Astrocyte (in vitro differentiated cells and primary cell): ENCODE measurements around the gene EGFR. TPM values are rescaled to one million over a fixed set of nuclear protein-coding genes. Genes with fewer than 3 reads are reported as not detected.

Experiments used
- DNase-seq: peaks from one replicate; pipeline ENCODE4 v3.0.0-alpha.2; 2010; ENCODE audit warnings: low read depth
- FAIRE-seq: peaks from 2 replicates; lab custom pipeline; 2011; peaks lifted over from hg19 to GRCh38; lab: Jason Lieb, UNC
- H2AFZ ChIP-seq: 2 replicates; pipeline ENCODE4 v1.6.0; 2012; ENCODE audit warnings: low read depth, low read length, inconsistent platforms
- H3K27ac ChIP-seq: 2 replicates; pipeline ENCODE4 v1.5.1; 2011; ENCODE audit warnings: low read depth, low read length, inconsistent platforms
- H3K27me3 ChIP-seq: 2 replicates; pipeline ENCODE4 v1.6.0; 2011; ENCODE audit warnings: low read length, inconsistent platforms; ENCODE audit not compliant: insufficient read depth
- H3K36me3 ChIP-seq: 2 replicates; pipeline ENCODE4 v1.5.1; 2011; ENCODE audit warnings: low read length, inconsistent platforms; ENCODE audit not compliant: insufficient read depth
- H3K4me1 ChIP-seq: 2 replicates; pipeline ENCODE4 v1.5.1; 2011; ENCODE audit warnings: low read length, inconsistent platforms; ENCODE audit not compliant: insufficient read depth
- H3K4me2 ChIP-seq: 2 replicates; pipeline ENCODE4 v1.6.0; 2012; ENCODE audit warnings: low read length, inconsistent platforms
- H3K4me3 ChIP-seq: 2 replicates; pipeline ENCODE4 v1.5.1; 2011; ENCODE audit warnings: low read depth, mild to moderate bottlenecking, low read length, inconsistent platforms; ENCODE audit not compliant: insufficient read depth
- H3K79me2 ChIP-seq: 2 replicates; pipeline ENCODE4 v1.6.0; 2012; ENCODE audit warnings: mild to moderate bottlenecking, low read length, inconsistent platforms; ENCODE audit not compliant: insufficient read depth
- H3K9ac ChIP-seq: 2 replicates; pipeline ENCODE4 v1.6.0; 2012; ENCODE audit warnings: mild to moderate bottlenecking, low read length, inconsistent platforms
- H3K9me3 ChIP-seq: 2 replicates; pipeline ENCODE4 v1.5.1; 2012; ENCODE audit warnings: low read depth, mild to moderate bottlenecking, low read length, inconsistent platforms; ENCODE audit not compliant: insufficient read depth
- H4K20me1 ChIP-seq: 2 replicates; pipeline ENCODE4 v1.6.0; 2012; ENCODE audit warnings: low read length, inconsistent platforms; ENCODE audit not compliant: insufficient read depth
- H3K27ac Mint-ChIP-seq: one replicate; pipeline ENCODE4 v1.8.0; 2021; ENCODE audit warnings: mild to moderate bottlenecking, mixed read lengths; ENCODE audit not compliant: unreplicated experiment
- H3K27me3 Mint-ChIP-seq: one replicate; pipeline ENCODE4 v1.8.0; 2021; ENCODE audit warnings: low read depth, mixed read lengths; ENCODE audit not compliant: unreplicated experiment
- H3K36me3 Mint-ChIP-seq: one replicate; pipeline ENCODE4 v1.8.0; 2021; ENCODE audit warnings: low read depth, mixed read lengths; ENCODE audit not compliant: unreplicated experiment
- H3K4me1 Mint-ChIP-seq: one replicate; pipeline ENCODE4 v1.8.0; 2021; ENCODE audit warnings: low read depth, mixed read lengths; ENCODE audit not compliant: unreplicated experiment
- H3K4me3 Mint-ChIP-seq: one replicate; pipeline ENCODE4 v1.8.0; 2021; ENCODE audit warnings: mild to moderate bottlenecking, moderate library complexity, mixed read lengths; ENCODE audit not compliant: unreplicated experiment
- H3K9me3 Mint-ChIP-seq: one replicate; pipeline ENCODE4 v1.8.0; 2021; ENCODE audit warnings: mild to moderate bottlenecking, mixed read lengths; ENCODE audit not compliant: unreplicated experiment
- EZH2 ChIP-seq: IDR thresholded peaks from 2 replicates; pipeline ENCODE4 v1.6.1; 2012; ENCODE audit warnings: mild to moderate bottlenecking, low read length, inconsistent platforms; ENCODE audit not compliant: insufficient read depth
- total RNA-seq: library from RNA; stranded (reverse); gene quantifications from 2 replicates; pipeline ENCODE4 v1.2.1, GENCODE V29; 2021
- TF ChIP-seq, protein P1 (sequence below): IDR thresholded peaks from 2 replicates; pipeline ENCODE4 v1.5.1; 2011; ENCODE audit warnings: low read depth, mild to moderate bottlenecking, inconsistent platforms, low read length, moderate library complexity; ENCODE audit not compliant: insufficient read depth

Gene EGFR
- total RNA-seq, 1 donor from 2014 or later = 27.3 TPM

DNA sequence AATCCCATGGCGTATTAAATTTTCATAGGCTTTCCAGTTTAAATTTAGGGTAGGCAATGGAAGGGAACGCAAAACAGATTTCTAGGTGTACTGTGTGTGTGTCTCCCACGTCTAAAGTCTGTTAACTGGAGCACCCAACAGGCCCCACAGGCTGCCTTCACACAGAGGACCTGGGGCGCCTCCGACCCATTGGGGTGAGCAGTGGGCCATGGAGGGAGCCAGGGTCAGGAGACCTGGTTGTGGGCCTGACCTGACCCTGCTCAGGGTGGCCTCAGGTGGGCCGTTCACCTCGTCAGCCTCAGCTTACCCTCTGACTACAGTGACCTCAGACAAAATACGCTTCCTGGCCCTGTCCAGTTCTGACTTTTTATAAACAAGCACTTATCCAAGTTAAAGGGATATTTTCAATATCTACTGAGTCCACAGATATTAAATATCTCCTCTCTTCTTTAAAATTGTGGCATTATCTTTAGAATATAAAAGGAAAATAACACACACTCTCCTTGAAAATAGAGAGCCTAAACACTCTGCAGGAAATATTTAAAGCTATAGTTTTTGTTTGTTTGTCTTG is 159.6 kb downstream of the EGFR start:
- peaks cover 17% of the 10 kb centered on the region for H3K4me1 ChIP-seq
- no peak for TF ChIP-seq EZH2
- TF ChIP-seq, protein P1, sequence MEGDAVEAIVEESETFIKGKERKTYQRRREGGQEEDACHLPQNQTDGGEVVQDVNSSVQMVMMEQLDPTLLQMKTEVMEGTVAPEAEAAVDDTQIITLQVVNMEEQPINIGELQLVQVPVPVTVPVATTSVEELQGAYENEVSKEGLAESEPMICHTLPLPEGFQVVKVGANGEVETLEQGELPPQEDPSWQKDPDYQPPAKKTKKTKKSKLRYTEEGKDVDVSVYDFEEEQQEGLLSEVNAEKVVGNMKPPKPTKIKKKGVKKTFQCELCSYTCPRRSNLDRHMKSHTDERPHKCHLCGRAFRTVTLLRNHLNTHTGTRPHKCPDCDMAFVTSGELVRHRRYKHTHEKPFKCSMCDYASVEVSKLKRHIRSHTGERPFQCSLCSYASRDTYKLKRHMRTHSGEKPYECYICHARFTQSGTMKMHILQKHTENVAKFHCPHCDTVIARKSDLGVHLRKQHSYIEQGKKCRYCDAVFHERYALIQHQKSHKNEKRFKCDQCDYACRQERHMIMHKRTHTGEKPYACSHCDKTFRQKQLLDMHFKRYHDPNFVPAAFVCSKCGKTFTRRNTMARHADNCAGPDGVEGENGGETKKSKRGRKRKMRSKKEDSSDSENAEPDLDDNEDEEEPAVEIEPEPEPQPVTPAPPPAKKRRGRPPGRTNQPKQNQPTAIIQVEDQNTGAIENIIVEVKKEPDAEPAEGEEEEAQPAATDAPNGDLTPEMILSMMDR = no peak
- H3K4me2 ChIP-seq = peak overlapping the region; percentile 73
- H3K4me3 ChIP-seq = no peak overlapping the region
- FAIRE-seq (no peak), DNase-seq (no peak)
- H3K9me3 ChIP-seq = no peaks in the 10 kb centered on the region
- no peak overlapping the region for H3K4me3 Mint-ChIP-seq
- H3K36me3 Mint-ChIP-seq = peaks cover 15% of the 10 kb centered on the region
- H3K27ac ChIP-seq = peak overlapping the region; percentile 79
- H3K4me1 Mint-ChIP-seq = peaks cover 15% of the 10 kb centered on the region
- H2AFZ ChIP-seq = no peak overlapping the region
- H3K9me3 Mint-ChIP-seq = no peaks in the 10 kb centered on the region
- H3K79me2 ChIP-seq = no peaks in the 10 kb centered on the region
- H3K27me3 Mint-ChIP-seq = peaks cover 3% of the 10 kb centered on the region
- H4K20me1 ChIP-seq = peaks cover 16% of the 10 kb centered on the region
- H3K9ac ChIP-seq = peak overlapping the region; percentile 68
- H3K27me3 ChIP-seq = no peaks in the 10 kb centered on the region
- H3K27ac Mint-ChIP-seq = no peak overlapping the region
- peaks cover 45% of the 10 kb centered on the region for H3K36me3 ChIP-seq

DNA sequence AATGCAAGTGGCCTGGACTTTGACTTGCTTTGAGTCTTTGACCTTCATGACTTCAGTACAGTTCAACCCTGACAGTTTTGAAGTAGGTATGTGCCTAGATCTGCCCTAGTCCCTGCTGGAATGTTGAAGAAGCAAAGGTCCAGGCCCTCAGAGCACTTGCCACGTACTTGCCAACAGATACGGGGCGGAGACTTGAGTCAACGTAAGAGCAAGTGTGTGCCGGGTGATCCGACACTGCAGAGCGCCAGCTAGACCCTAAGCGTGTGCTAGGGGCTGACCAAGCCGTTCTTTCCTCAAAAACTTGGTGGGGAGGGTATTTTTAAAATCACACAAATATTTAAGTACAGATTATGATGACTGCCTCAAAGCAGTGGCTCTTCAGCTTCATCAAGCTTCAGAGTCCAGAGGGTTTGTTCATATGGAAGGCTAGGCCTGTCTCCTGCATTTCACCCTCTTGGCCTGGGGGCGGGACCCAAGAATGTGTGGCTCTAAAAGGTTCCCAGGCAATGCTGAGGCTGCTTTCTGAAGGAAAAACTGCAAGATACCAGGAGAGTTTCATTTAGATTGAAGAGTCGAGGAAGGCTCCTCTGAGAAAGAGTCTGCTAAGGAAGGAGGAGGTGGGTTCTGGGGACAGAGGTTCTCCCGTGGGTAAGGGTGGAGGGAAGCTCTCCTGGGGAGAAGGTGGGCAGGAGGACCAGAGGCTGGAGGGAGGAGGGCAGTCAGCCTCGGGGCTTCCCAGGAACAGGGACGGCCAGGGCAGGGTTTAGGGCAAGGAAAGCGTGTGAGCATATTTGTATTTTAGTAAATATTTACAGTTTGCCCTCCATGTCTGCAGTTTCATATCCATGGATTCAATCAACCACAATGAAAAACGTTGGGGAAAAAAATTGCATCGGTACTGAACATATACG is 160.3 kb downstream of the EGFR start:
- H3K4me3 Mint-ChIP-seq = no peak overlapping the region
- peaks cover 15% of the 10 kb centered on the region for H3K4me1 Mint-ChIP-seq
- DNase-seq = no peak
- no peaks in the 10 kb centered on the region for H3K27me3 ChIP-seq
- no peaks in the 10 kb centered on the region for H3K79me2 ChIP-seq
- H3K9me3 Mint-ChIP-seq = no peaks in the 10 kb centered on the region
- no peak overlapping the region for H3K27ac Mint-ChIP-seq
- TF ChIP-seq, protein P1 = no peak
- TF ChIP-seq EZH2 = no peak
- peaks cover 16% of the 10 kb centered on the region for H3K36me3 Mint-ChIP-seq
- no peaks in the 10 kb centered on the region for H3K9me3 ChIP-seq
- peaks cover 17% of the 10 kb centered on the region for H3K4me1 ChIP-seq
- no peak for FAIRE-seq
- H3K9ac ChIP-seq = no peak overlapping the region
- no peak overlapping the region for H2AFZ ChIP-seq
- peaks cover 39% of the 10 kb centered on the region for H3K36me3 ChIP-seq
- H3K27me3 Mint-ChIP-seq = peaks cover 3% of the 10 kb centered on the region
- H3K4me2 ChIP-seq = no peak overlapping the region
- H3K27ac ChIP-seq = no peak overlapping the region
- H3K4me3 ChIP-seq = no peak overlapping the region
- H4K20me1 ChIP-seq = peaks cover 16% of the 10 kb centered on the region
